Activated CD4-positive, alpha-beta T cell treated with anti-CD3 and anti-CD28 coated beads, Interleukin-2, Interleukin-4, amounts not matched to agents 100 ng/mL and 50 ng/mL, durations not matched to agents 16 hours and 8 hours (primary cell): ENCODE results near the gene ITPR1.

Experiments used
- DNase-seq: peaks from one replicate; pipeline ENCODE4 v3.0.0-alpha.2; 2020; ENCODE audit warnings: low spot score

The ITPR1 gene

GRCh38 chr3:4509983-4510755, 17.0 kb downstream of the ITPR1 start:
- DNase-seq: no peak

- no peak for DNase-seq
Observed at GRCh38 chr3:4511491-4512262, 18.5 kb downstream of the ITPR1 start.

DNA sequence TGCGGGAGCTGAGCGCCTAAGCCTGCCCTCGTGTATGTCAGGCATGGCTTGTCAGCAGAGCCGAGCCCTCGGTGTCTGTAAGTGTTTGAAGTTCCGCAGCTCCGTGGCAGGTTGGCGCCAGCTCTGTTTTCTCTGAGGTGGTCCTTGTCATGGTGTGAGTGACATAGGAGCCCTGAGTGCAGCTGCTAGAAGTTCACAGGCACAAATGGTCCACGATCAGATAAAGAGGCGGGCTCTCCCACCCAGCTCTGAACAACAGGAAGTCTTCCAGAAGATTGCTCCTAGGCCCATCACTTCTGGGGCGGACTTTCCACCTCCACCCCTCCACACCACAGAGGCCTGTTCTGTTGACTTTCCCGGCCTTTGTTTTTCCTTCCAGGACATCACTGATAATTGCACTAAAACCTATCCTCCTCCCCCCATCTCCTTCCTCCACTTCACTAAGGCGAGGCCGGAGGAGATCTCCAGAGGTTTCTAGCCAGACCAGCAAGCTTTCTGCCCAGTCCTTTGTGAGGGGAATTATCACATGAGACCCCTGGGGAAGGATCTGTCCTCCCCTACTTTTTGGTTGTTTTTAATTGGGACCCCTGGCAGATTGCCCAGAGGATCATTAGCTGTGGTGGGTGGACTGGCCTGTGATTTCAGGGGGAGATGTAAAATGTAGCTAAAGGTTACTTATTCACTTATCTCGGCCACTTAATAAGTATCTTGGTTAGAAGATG, 19.9 kb downstream of the ITPR1 start:
- no peak for DNase-seq

DNA sequence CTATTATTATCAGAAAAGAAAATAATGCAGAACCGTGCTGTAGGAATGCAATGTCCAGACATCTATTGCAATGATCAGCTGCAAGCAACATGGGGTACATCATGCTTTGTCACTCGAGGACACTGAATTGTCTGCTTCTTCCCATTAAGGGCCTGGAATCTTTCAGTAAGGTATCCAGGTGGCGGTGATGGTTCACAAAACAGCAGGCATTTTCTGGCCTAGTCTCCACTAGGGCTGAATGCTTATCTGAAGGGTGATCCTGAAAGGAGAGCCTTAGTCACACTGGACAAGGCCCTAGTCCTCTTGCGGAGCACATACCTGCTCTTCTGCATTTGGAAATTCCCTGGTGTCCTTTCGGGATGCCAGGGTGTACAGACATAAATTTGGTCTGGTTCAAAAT, 21.2 kb downstream of the ITPR1 start:
- no peak for DNase-seq

DNA sequence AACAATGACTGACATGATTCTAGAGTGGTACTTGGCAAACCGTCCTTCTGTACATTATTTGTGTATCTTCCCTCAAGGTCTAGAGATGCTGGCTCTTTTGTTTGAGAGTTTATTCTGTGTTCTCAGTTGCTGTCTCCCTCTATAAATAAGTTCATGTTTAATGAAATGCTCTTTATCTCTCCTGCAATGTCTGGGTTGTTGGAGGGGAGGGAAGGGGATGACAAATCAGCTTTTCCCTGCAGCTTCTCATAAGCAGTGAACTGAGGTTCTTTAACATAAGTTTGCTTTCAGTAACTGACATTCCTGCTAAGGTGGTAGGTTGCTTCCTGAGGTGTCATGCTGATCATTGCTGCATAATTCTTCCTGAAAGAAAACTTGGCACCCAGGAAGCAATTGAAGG, 21.8 kb downstream of the ITPR1 start:
- DNase-seq: no peak

- DNase-seq: no peak
Observed at GRCh38 chr3:4515916-4516579, 22.9 kb downstream of the ITPR1 start.

GRCh38 chr3:4517093-4517492, 23.9 kb downstream of the ITPR1 start:
- no peak for DNase-seq

DNA sequence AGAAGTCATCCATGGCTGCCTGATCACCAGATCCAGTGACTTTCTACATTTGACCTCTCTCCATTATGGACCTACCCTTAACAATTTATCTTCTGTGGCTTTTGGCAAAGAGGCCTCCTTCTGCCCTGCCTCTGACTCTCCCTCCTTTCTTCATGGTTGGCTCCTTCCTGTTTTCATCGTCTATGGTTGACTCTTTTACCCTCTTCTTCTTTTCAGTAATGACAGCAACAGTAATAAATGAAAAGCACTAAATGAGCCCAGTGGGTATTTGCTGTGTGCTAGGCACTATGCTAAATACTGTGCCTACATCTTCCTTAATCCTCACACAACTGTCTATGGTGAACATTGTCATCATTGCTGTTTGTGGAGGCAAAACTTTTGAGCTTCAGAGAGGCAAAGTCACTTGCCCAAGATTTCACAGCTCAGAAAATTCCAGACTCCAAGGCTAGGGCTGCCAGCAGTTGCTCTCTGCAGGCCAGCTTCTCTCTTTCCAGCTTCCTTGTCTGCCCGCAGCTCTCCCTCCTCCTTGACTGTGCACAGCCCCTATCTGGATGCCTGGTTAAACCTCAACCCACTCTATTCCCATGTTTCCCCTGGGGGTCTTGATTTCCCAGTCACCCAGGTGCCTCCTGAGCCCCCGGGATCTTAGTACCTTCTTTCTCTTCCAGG, 24.6 kb downstream of the ITPR1 start:
- DNase-seq: no peak

DNA sequence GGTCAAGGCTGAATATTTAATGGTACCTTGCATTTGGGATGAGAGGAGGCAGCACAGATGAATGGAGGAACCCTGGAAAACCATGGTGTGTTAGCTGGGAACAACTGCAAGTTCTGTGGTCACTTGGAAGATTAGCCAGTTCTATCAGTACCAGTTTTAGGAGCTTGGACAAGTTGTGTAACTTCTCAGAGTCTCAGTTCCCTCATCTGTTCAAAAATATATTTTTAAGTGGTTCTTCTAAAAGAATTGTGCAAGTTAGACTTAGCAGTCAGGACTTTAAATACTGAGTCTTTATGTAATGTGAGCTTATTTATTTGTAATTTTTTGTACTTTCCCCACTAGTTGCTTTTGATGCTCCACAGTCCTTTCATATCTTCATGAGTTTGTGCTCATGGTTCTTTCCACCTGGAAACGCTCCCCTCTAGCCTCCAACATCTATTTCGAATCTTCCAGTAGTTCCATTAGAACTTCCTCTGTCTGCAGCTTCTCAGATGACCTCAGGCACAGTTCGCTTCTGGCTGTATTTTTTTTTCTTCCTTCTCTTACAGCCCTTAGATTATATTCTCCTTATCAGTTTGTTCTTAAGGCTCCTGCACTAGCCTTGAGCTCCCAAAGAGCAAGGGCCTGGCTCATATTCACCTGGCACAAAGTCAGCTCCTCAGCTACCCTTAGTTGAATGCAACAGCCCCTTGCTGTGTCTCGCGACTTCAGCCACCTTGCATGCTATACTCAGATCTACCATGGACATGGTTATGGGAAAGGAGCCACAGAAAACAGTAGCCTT, 27.1 kb downstream of the ITPR1 start:
- DNase-seq: no peak

- DNase-seq: no peak
Observed at GRCh38 chr3:4522947-4523346, 29.8 kb downstream of the ITPR1 start.

- DNase-seq: no peak
Observed at GRCh38 chr3:4523710-4524698, 30.9 kb downstream of the ITPR1 start.

GRCh38 chr3:4525560-4526223, 32.5 kb downstream of the ITPR1 start:
- no peak for DNase-seq

DNA sequence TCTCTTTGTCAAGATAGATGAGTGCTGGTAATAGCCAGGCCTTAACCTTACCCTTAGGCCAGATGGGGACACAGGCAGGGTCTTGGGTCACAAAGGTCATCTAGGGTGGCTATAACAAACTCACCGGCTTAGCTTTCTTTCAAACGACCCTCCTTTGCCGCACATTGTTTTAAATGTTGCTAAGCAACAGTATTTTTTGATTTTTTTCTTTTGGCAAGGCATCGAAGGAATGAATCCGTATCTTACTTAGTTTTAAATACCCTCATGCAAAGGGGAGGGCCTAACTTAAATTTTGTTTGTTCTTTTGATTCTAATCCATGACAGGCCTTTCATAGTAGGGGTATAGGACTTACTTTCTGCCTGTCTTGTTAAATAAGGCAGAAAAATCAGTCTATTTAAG, 35.2 kb downstream of the ITPR1 start:
- no peak for DNase-seq

GRCh38 chr3:4528819-4529600, 35.9 kb downstream of the ITPR1 start:
- no peak for DNase-seq

DNA sequence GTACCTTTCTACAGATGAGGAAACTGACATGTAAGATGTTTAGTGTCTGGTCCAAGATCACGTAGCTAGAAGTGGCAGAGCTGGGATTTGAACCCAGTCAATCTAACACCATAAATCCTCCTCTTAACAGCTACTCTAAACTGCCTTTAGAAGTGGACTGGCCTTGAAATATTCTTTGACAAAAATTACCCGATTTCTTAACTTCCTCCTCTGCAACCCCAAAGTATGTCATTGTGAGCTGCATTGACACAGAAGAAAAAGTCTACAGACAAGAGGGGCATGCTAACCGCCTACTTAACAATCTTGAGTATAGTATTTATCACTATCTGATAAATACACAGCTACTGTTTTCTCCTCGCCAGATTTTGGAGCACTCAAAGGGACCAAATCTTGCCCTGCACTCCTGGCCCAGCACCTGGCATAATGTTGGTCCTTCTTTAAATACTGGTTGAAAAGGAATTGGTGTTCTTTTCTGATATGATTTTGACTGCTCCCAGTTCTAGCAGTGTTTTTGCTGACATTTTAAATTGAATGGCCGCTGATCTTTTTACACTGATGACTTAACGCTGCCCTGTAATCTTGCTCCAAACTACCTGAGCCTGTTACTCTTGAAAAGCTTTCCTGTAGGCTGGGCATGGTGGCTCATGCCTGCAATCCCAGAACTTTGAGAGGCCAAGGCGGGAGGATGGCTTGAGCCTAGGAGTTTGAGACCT, 36.9 kb downstream of the ITPR1 start:
- no peak for DNase-seq

DNA sequence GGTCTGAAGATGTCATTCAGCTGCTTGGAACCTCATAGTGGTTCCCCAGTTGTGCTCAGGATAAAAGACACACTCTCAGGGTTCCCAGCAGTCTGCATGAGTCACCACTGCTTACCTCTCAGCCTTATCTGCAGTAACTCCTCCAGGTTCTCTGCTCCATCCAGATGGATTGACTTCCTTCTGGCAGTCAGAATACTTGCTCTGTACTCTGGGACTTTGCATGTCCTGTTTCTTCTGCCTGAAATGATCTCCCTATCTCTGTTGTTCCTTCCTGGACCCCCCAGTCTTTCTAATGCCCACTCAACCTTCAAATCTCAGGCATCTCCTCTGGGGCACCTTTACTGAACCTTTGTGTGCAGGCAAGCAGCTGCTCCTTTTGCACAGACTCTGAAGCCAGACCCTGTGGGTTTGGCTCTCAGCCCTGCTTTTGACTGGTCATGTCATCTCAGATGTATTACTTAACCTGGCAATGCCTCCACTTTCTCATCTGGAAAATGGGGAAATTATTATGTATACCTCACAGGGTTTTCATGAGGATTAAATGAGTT, 38.4 kb downstream of the ITPR1 start:
- no peak for DNase-seq

DNA sequence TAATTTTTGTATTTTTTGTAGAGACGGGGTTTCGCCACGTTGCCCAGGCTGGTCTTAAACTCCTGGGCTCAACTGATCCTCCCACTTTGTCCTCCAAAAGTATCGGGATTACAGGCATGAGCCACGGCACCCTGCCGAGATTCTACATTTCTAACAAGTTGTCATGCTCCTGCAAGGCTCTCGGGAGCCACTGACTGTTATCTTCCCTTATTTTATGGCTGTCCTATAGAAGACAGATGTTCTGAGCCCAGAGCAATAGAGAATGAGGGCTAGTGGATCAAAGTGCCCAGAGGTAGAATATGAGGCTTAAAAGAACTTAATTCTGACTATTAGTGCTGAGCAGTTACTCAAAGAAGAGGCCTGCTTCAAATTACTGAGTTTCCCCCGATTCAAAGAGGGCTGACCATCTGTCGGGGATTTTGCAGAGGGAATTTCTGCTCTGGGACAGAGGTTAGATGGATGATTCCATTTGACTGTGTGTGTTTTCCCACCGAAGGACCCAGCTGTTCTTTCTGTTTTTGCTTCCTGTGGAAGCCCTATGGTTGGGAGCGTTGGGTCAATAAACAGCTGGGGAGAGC, 39.5 kb downstream of the ITPR1 start:
- no peak for DNase-seq
